ENCODE results near the gene AKT1. TPM values are rescaled to one million over a fixed set of nuclear protein-coding genes. Genes with fewer than 3 reads are reported as not detected.

AKT1 gene
- total and polyA plus RNA-seq, 2 of the 13 experiments (the other 11 are each of a cell fraction or from before 2014, with no cell fraction given) = 96.2 to 116 TPM

DNA sequence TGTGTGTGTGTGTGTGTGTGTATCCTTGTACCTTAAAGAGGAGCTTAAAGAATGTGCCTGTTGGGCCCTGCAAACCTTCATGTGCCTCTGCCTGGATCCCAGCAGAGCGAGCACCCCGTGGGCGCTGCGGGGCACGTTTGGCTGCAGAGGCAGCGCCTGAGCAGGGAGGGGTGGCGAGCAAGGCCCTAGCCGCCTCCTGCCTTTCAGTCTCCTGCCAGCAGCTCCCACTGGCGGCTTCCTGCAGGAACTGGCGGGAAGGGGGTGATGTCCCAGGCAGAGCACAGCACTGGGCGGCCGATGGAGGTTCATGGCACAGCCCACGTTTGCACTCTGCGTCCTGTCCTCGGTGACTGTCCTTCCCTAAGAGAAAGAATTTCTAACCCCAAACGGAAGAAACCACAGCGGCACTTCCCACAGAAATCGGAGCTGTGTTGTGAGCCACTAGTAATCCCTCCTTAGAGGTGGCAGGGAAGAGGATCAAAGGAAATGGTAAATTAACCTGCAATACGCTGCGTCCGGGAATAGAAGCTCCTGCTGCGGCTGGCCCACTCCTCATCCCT, 25.2 kb upstream of the AKT1 start (continued):
- TF ChIP-seq GATA4 (IDR thresholded peaks at IDR 0.05; ENCODE audit: borderline replicate concordance, low read depth) = no peak
- TF ChIP-seq ZSCAN9 (CRISPR knock-in tag; IDR thresholded peaks at IDR 0.05; ENCODE audit: borderline replicate concordance) = no peak
- TF ChIP-seq, protein P1, sequence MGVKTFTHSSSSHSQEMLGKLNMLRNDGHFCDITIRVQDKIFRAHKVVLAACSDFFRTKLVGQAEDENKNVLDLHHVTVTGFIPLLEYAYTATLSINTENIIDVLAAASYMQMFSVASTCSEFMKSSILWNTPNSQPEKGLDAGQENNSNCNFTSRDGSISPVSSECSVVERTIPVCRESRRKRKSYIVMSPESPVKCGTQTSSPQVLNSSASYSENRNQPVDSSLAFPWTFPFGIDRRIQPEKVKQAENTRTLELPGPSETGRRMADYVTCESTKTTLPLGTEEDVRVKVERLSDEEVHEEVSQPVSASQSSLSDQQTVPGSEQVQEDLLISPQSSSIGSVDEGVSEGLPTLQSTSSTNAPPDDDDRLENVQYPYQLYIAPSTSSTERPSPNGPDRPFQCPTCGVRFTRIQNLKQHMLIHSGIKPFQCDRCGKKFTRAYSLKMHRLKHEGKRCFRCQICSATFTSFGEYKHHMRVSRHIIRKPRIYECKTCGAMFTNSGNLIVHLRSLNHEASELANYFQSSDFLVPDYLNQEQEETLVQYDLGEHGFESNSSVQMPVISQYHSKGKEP (CRISPR knock-in tag; IDR thresholded peaks at IDR 0.05) = no peak
- no peak for TF ChIP-seq CBX5 (CRISPR knock-in tag; IDR thresholded peaks at IDR 0.05; ENCODE audit: borderline replicate concordance)
- no peak for TF ChIP-seq PCBP1 (IDR thresholded peaks at IDR 0.05; ENCODE audit: borderline replicate concordance, low read depth, low read length)
- TF ChIP-seq, protein P2, sequence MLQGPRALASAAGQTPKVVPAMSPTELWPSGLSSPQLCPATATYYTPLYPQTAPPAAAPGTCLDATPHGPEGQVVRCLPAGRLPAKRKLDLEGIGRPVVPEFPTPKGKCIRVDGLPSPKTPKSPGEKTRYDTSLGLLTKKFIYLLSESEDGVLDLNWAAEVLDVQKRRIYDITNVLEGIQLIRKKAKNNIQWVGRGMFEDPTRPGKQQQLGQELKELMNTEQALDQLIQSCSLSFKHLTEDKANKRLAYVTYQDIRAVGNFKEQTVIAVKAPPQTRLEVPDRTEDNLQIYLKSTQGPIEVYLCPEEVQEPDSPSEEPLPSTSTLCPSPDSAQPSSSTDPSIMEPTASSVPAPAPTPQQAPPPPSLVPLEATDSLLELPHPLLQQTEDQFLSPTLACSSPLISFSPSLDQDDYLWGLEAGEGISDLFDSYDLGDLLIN (CRISPR knock-in tag; IDR thresholded peaks at IDR 0.05; ENCODE audit: borderline replicate concordance) = no peak
- no peak for TF ChIP-seq NFIB (CRISPR knock-in tag; IDR thresholded peaks at IDR 0.05; ENCODE audit: borderline replicate concordance)
- TF ChIP-seq HOXA3 (CRISPR knock-in tag; IDR thresholded peaks at IDR 0.05) = peak; percentile 67
- TF ChIP-seq EED (CRISPR knock-in tag; IDR thresholded peaks at IDR 0.05) = no peak
- no peak for TF ChIP-seq GTF3A (CRISPR knock-in tag; conservative IDR thresholded peaks at IDR 0.05)
- no peak for TF ChIP-seq SIX4 (CRISPR knock-in tag; IDR thresholded peaks at IDR 0.05)
- TF ChIP-seq ZSCAN20 (CRISPR knock-in tag; IDR thresholded peaks at IDR 0.05; ENCODE audit: borderline replicate concordance) = no peak
- TF ChIP-seq, protein P3, sequence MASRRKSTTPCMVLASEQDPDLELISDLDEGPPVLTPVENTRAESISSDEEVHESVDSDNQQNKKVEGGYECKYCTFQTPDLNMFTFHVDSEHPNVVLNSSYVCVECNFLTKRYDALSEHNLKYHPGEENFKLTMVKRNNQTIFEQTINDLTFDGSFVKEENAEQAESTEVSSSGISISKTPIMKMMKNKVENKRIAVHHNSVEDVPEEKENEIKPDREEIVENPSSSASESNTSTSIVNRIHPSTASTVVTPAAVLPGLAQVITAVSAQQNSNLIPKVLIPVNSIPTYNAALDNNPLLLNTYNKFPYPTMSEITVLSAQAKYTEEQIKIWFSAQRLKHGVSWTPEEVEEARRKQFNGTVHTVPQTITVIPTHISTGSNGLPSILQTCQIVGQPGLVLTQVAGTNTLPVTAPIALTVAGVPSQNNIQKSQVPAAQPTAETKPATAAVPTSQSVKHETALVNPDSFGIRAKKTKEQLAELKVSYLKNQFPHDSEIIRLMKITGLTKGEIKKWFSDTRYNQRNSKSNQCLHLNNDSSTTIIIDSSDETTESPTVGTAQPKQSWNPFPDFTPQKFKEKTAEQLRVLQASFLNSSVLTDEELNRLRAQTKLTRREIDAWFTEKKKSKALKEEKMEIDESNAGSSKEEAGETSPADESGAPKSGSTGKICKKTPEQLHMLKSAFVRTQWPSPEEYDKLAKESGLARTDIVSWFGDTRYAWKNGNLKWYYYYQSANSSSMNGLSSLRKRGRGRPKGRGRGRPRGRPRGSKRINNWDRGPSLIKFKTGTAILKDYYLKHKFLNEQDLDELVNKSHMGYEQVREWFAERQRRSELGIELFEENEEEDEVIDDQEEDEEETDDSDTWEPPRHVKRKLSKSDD (CRISPR knock-in tag; IDR thresholded peaks at IDR 0.05; ENCODE audit: low read depth) = no peak
- no peak for TF ChIP-seq MTF1 (CRISPR knock-in tag; IDR thresholded peaks at IDR 0.05)
- TF ChIP-seq, protein P4, sequence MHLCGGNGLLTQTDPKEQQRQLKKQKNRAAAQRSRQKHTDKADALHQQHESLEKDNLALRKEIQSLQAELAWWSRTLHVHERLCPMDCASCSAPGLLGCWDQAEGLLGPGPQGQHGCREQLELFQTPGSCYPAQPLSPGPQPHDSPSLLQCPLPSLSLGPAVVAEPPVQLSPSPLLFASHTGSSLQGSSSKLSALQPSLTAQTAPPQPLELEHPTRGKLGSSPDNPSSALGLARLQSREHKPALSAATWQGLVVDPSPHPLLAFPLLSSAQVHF (CRISPR knock-in tag; IDR thresholded peaks at IDR 0.05) = 0 out of 2 replicates have a peak, but pooled peaks have one; percentile 10
- no peak for TF ChIP-seq ZNF780A (CRISPR knock-in tag; IDR thresholded peaks at IDR 0.05)
- TF ChIP-seq, protein P5, sequence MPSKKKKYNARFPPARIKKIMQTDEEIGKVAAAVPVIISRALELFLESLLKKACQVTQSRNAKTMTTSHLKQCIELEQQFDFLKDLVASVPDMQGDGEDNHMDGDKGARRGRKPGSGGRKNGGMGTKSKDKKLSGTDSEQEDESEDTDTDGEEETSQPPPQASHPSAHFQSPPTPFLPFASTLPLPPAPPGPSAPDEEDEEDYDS (CRISPR knock-in tag; IDR thresholded peaks at IDR 0.05) = peak; percentile 34; the same call in 1 of the 2 replicates
